ENCODE measurements around the gene PARP8.
"Not testable (repeated sequence)": the region's sequence is repeated elsewhere in the genome, so short reads cannot be mapped to it uniquely, and the experiment has no call there.

Gene PARP8

GRCh38 chr5:50667653-50668595 lies 1.5 kb downstream of the PARP8 start:
- H3K4me3 ChIP-seq (ENCODE audit: low read depth, low read length) = peak overlapping the region; percentile 100
- TF ChIP-seq CTCF (IDR thresholded peaks at IDR 0.05; ENCODE audit: low read depth, low read length, missing control alignments) = no peak
- DNase-seq (ENCODE audit: low read depth) = peak; percentile 80

- peak overlapping the region; percentile 100 for H3K4me3 ChIP-seq (ENCODE audit: low read depth, low read length)
- not testable (repeated sequence) for DNase-seq (ENCODE audit: low read depth)
Measured at GRCh38 chr5:50668636-50669035, 2.2 kb downstream of the PARP8 start.

GRCh38 chr5:50672663-50673062 lies 6.2 kb downstream of the PARP8 start:
- H3K4me3 ChIP-seq (ENCODE audit: low read depth, low read length) = no peak overlapping the region
- DNase-seq (ENCODE audit: low read depth) = no peak
- TF ChIP-seq CTCF (IDR thresholded peaks at IDR 0.05; ENCODE audit: low read depth, low read length, missing control alignments) = no peak

GRCh38 chr5:50673444-50673843 lies 7.0 kb downstream of the PARP8 start:
- not testable (repeated sequence) for H3K4me3 ChIP-seq (ENCODE audit: low read depth, low read length); DNase-seq (ENCODE audit: low read depth)

- H3K4me3 ChIP-seq (ENCODE audit: low read depth, low read length) = no peak overlapping the region
- TF ChIP-seq CTCF (IDR thresholded peaks at IDR 0.05; ENCODE audit: low read depth, low read length, missing control alignments) = no peak
- DNase-seq (ENCODE audit: low read depth) = no peak
Measured at GRCh38 chr5:50675385-50675784, 8.9 kb downstream of the PARP8 start.

GRCh38 chr5:50679554-50679953 lies 13.1 kb downstream of the PARP8 start:
- not testable (repeated sequence) for H3K4me3 ChIP-seq (ENCODE audit: low read depth, low read length); DNase-seq (ENCODE audit: low read depth)

- TF ChIP-seq CTCF (IDR thresholded peaks at IDR 0.05; ENCODE audit: low read depth, low read length, missing control alignments) = no peak
- DNase-seq (ENCODE audit: low read depth) = no peak
- no peak overlapping the region for H3K4me3 ChIP-seq (ENCODE audit: low read depth, low read length)
Measured at GRCh38 chr5:50684721-50685120, 18.3 kb downstream of the PARP8 start.

- no peak for TF ChIP-seq CTCF (IDR thresholded peaks at IDR 0.05; ENCODE audit: low read depth, low read length, missing control alignments)
- H3K4me3 ChIP-seq (ENCODE audit: low read depth, low read length) = no peak overlapping the region
- no peak for DNase-seq (ENCODE audit: low read depth)
Measured at GRCh38 chr5:50687548-50687947, 21.1 kb downstream of the PARP8 start.

Measured in GM12864 (cell line).